NB4 (cell line): ENCODE results near the gene ZFYVE21.
"Not testable (repeated sequence)": the region's sequence is repeated elsewhere in the genome, so short reads cannot be mapped to it uniquely, and the experiment has no call there.

Source experiments
- DNase-seq: peaks from one replicate; pipeline ENCODE4 v3.0.0; 2010; ENCODE audit warnings: low read depth
- H3K4me3 ChIP-seq: one replicate; pipeline ENCODE4 v1.5.1; 2011; ENCODE audit warnings: mild to moderate bottlenecking, low read depth, low read length, moderate library complexity
- MYC ChIP-seq: IDR thresholded peaks from 2 replicates; pipeline ENCODE4 v1.6.1; 2011; ENCODE audit warnings: low read depth, low read length
- POLR2A ChIP-seq: IDR thresholded peaks from 2 replicates; pipeline ENCODE4 v1.6.1; 2011; ENCODE audit warnings: mild to moderate bottlenecking; ENCODE audit not compliant: insufficient read length; ENCODE audit errors: extremely low read depth
- TF ChIP-seq, protein P1 (sequence below): IDR thresholded peaks from one replicate; pipeline ENCODE4 v1.5.1; 2012; ENCODE audit warnings: low read depth, low read length
- TF ChIP-seq, protein P2 (sequence below): IDR thresholded peaks from 2 replicates; pipeline ENCODE4 v1.6.1; 2011; ENCODE audit warnings: low read depth, low read length

The ZFYVE21 gene

GRCh38 chr14:103688906-103689902, 26.4 kb upstream of the ZFYVE21 start:
- DNase-seq, result no peak

GRCh38 chr14:103690332-103690731, 25.3 kb upstream of the ZFYVE21 start:
- DNase-seq, result no peak
- TF ChIP-seq, protein P1, sequence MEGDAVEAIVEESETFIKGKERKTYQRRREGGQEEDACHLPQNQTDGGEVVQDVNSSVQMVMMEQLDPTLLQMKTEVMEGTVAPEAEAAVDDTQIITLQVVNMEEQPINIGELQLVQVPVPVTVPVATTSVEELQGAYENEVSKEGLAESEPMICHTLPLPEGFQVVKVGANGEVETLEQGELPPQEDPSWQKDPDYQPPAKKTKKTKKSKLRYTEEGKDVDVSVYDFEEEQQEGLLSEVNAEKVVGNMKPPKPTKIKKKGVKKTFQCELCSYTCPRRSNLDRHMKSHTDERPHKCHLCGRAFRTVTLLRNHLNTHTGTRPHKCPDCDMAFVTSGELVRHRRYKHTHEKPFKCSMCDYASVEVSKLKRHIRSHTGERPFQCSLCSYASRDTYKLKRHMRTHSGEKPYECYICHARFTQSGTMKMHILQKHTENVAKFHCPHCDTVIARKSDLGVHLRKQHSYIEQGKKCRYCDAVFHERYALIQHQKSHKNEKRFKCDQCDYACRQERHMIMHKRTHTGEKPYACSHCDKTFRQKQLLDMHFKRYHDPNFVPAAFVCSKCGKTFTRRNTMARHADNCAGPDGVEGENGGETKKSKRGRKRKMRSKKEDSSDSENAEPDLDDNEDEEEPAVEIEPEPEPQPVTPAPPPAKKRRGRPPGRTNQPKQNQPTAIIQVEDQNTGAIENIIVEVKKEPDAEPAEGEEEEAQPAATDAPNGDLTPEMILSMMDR, result no peak
- TF ChIP-seq MYC, result no peak
- TF ChIP-seq, protein P2, sequence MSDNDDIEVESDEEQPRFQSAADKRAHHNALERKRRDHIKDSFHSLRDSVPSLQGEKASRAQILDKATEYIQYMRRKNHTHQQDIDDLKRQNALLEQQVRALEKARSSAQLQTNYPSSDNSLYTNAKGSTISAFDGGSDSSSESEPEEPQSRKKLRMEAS, result no peak
- TF ChIP-seq POLR2A, result no peak
- H3K4me3 ChIP-seq, result no peak overlapping the region

More at GRCh38 chr14:103688906-103689902, 26.4 kb upstream of the ZFYVE21 start:
- H3K4me3 ChIP-seq, result no peak overlapping the region
- TF ChIP-seq, protein P2, result no peak
- TF ChIP-seq MYC (no peak), POLR2A (no peak)
- TF ChIP-seq, protein P1, result no peak

DNA sequence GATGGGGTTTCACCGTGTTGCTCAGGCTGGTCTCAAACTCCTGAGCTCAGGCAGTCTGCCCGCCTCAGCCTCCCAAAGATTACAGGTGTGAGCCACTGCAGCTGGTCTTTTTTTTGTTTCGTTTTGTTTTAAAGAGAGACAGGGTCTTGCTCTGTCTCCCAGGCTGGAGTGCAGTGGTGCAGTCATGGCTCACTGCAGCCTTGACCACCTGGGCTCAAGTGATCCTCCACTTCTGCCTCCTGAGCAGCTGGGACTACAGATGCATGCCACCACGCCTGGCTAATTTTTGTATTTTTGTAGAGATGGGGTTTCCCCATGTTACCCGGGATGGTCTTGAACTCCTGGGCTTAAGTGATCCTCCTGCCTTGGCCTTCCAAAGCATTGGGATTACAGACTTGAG, 24.0 kb upstream of the ZFYVE21 start:
- not testable (repeated sequence) for DNase-seq, H3K4me3 ChIP-seq

DNA sequence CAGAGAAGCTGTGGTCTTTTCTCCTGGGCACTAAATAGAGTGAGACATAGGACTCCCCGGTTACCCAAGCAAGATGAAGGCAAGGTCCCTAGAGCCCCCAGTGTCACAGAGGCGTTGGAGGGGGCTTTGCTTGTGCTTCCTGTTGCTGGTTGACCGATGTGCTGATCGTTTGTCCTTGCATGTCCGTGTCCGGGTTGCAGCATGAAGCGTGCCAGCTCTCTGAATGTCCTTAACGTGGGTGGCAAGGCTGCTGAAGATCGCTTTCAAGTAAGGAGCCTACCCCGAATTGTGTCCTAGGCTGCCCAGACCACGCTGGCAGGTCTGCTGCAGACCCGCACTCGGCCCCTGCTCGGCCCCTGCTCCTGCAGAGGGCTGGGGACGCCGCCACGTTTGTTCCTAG, 23.5 kb upstream of the ZFYVE21 start:
- H3K4me3 ChIP-seq, result no peak overlapping the region

DNA sequence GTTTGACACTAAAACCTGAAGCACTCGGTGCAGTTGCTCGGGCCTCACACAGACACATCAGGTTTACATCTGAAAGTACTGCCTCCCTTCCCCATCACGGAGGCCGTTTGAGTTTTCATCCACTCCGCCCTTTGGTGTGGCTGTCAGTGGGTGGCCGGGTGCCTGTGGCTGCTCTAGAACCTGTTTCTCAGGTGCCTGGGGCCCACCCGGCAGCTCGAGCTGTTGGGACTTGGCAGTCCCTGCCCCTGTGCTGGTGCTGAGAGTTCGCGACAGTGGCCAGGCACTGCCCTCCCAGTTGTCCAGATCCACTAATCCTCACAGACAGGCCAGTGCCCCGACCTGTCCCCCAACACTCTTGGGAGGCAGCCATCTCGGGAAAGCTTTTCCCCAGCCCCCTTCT, 22.7 kb upstream of the ZFYVE21 start:
- TF ChIP-seq, protein P2, result no peak
- TF ChIP-seq, protein P1, result no peak
- TF ChIP-seq MYC (no peak), POLR2A (no peak)
- no peak for DNase-seq
- H3K4me3 ChIP-seq, result no peak overlapping the region

More for the DNA sequence above, 23.5 kb upstream of the ZFYVE21 start:
- TF ChIP-seq, protein P2, result no peak
- no peak for TF ChIP-seq MYC
- TF ChIP-seq, protein P1, result no peak
- no peak for TF ChIP-seq POLR2A
- no peak for DNase-seq

DNA sequence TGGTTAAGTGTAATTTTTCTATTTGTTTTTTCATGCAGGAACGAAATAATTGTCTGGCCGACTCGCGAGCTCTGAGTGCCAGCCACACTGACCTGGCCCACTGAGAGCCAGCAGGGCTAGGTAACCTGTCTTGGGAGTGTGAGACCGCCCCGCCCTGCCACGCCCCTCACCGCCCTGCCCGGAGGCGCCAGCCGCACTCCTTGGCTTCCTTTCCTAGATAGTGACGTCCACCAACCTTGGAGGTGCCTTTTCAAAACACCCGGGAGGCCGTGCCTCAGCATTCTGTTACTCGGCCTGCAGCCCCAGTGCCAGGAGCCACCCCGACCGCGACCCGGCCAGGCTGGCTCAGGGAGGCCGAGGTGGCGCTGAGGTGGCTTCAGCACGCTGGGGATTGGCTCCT, 22.1 kb upstream of the ZFYVE21 start:
- TF ChIP-seq, protein P2, result no peak
- TF ChIP-seq MYC (no peak), POLR2A (no peak)
- TF ChIP-seq, protein P1, result no peak
- DNase-seq, result no peak
- H3K4me3 ChIP-seq, result no peak overlapping the region
